GM23338 (cell line): ENCODE measurements around the gene CASR.

ENCODE experiments used
- CREB1 ChIP-seq: fragments of 250-450 bp; sonication (Bioruptor Pico); IDR thresholded peaks from 2 replicates; pipeline ENCODE4 v1.5.0; 2020; ENCODE audit warnings: low read depth, mild to moderate bottlenecking, moderate library complexity
- EZH2 ChIP-seq: fragments of 200-600 bp; sonication (generic); IDR thresholded peaks from one replicate; pipeline ENCODE4 v1.8.0; 2017; ENCODE audit warnings: antibody characterized with exemption, mild to moderate bottlenecking, low read depth; ENCODE audit not compliant: unreplicated experiment
- EZH2phosphoT487 ChIP-seq: fragments of 200-600 bp; sonication (generic); IDR thresholded peaks from one replicate; pipeline ENCODE4 v1.8.1; 2018; ENCODE audit warnings: antibody characterized with exemption; ENCODE audit not compliant: unreplicated experiment
- POLR2AphosphoS5 ChIP-seq: IDR thresholded peaks from 2 replicates; pipeline ENCODE4 v1.6.1; 2016; ENCODE audit warnings: antibody characterized with exemption, low read depth
- TF ChIP-seq, protein P1 (sequence below), 2 experiments: fragments of 200-600 bp in 1 of 2; sonication (generic) in 1 of 2; conservative IDR thresholded peaks; 2 replicates each; pipeline versions ENCODE4 v1.5.1 to v1.6.1; 2016 to 2017; ENCODE audit warnings: antibody characterized with exemption in 2 of 2, low read depth in 2 of 2, mild to moderate bottlenecking in 2 of 2, moderate library complexity in 1 of 2
- TF ChIP-seq, protein P2 (sequence below): IDR thresholded peaks from one replicate; pipeline ENCODE4 v1.6.1; 2018; ENCODE audit warnings: antibody characterized with exemption; ENCODE audit not compliant: unreplicated experiment
- TF ChIP-seq, protein P3 (sequence below): IDR thresholded peaks from 2 replicates; pipeline ENCODE4 v1.6.1; 2016; ENCODE audit warnings: antibody characterized with exemption

DNA sequence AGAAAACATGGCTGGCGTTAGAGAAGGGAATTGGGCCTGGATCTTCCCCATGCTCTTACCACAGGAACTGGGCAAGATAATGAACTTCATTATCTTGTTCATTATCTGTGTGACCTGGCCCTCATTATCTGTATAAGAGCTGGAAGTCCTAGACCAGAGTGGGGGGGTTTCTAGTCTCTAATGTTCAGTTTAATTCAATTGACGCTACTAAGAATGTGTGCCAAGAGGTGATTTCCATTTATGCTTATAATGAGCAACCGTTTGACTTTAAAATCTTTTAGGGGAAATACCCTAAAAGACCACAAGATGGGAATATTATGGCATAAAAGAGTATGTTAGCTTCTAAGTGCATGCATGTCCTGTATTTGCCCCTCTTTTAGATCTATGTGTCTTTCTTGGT lies 82.5 kb downstream of the CASR start:
- TF ChIP-seq, protein P1, sequence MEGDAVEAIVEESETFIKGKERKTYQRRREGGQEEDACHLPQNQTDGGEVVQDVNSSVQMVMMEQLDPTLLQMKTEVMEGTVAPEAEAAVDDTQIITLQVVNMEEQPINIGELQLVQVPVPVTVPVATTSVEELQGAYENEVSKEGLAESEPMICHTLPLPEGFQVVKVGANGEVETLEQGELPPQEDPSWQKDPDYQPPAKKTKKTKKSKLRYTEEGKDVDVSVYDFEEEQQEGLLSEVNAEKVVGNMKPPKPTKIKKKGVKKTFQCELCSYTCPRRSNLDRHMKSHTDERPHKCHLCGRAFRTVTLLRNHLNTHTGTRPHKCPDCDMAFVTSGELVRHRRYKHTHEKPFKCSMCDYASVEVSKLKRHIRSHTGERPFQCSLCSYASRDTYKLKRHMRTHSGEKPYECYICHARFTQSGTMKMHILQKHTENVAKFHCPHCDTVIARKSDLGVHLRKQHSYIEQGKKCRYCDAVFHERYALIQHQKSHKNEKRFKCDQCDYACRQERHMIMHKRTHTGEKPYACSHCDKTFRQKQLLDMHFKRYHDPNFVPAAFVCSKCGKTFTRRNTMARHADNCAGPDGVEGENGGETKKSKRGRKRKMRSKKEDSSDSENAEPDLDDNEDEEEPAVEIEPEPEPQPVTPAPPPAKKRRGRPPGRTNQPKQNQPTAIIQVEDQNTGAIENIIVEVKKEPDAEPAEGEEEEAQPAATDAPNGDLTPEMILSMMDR (conservative IDR thresholded peaks at IDR 0.05; ENCODE audit: low read depth in 2 of 2): 0 out of 4 replicates have a peak, but pooled peaks of 1 of the 2 experiments have one; percentile 11
- no peak for TF ChIP-seq POLR2AphosphoS5
- TF ChIP-seq, protein P2, sequence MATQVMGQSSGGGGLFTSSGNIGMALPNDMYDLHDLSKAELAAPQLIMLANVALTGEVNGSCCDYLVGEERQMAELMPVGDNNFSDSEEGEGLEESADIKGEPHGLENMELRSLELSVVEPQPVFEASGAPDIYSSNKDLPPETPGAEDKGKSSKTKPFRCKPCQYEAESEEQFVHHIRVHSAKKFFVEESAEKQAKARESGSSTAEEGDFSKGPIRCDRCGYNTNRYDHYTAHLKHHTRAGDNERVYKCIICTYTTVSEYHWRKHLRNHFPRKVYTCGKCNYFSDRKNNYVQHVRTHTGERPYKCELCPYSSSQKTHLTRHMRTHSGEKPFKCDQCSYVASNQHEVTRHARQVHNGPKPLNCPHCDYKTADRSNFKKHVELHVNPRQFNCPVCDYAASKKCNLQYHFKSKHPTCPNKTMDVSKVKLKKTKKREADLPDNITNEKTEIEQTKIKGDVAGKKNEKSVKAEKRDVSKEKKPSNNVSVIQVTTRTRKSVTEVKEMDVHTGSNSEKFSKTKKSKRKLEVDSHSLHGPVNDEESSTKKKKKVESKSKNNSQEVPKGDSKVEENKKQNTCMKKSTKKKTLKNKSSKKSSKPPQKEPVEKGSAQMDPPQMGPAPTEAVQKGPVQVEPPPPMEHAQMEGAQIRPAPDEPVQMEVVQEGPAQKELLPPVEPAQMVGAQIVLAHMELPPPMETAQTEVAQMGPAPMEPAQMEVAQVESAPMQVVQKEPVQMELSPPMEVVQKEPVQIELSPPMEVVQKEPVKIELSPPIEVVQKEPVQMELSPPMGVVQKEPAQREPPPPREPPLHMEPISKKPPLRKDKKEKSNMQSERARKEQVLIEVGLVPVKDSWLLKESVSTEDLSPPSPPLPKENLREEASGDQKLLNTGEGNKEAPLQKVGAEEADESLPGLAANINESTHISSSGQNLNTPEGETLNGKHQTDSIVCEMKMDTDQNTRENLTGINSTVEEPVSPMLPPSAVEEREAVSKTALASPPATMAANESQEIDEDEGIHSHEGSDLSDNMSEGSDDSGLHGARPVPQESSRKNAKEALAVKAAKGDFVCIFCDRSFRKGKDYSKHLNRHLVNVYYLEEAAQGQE: no peak
- TF ChIP-seq CREB1 (CRISPR knock-in tag): no peak
- TF ChIP-seq, protein P3, sequence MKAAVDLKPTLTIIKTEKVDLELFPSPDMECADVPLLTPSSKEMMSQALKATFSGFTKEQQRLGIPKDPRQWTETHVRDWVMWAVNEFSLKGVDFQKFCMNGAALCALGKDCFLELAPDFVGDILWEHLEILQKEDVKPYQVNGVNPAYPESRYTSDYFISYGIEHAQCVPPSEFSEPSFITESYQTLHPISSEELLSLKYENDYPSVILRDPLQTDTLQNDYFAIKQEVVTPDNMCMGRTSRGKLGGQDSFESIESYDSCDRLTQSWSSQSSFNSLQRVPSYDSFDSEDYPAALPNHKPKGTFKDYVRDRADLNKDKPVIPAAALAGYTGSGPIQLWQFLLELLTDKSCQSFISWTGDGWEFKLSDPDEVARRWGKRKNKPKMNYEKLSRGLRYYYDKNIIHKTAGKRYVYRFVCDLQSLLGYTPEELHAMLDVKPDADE: no peak
- TF ChIP-seq EZH2: no peak
- no peak for TF ChIP-seq EZH2phosphoT487
